ENCODE data around the gene ACSF3.

- TF ChIP-seq CTCF (conservative IDR thresholded peaks at IDR 0.05) (no peak), EZH2 (IDR thresholded peaks at IDR 0.05; ENCODE audit: low read depth) (no peak)
These were observed 61.6 kb downstream of the ACSF3 start for GRCh38 chr16:89155184-89155679.

All from PC-9 (cell line).